MM.1S (cell line): ENCODE measurements around the gene MARF1.

ENCODE experiments used
- CTCF ChIP-seq: fragments of 300-600 bp; sonication (generic); IDR thresholded peaks from 2 replicates; pipeline ENCODE4 v1.5.1; 2016; ENCODE audit warnings: antibody characterized with exemption, low read length, mixed read lengths
- EZH2 ChIP-seq: fragments of 300-600 bp; sonication (generic); optimal IDR thresholded peaks from 2 replicates; pipeline ENCODE3; 2017; ENCODE audit warnings: low read depth, mild to moderate bottlenecking, antibody characterized with exemption, low read length, mixed read lengths
- EZH2phosphoT487 ChIP-seq: fragments of 300-600 bp; sonication (generic); IDR thresholded peaks from 2 replicates; pipeline ENCODE4 v1.6.1; 2018; ENCODE audit warnings: antibody characterized with exemption, low read length

GRCh38 chr16:15611610-15612009 is 31.3 kb downstream of the MARF1 start:
- TF ChIP-seq CTCF (no peak), EZH2 (no peak), EZH2phosphoT487 (no peak)
